Measurements from ENCODE around the gene C1RL.
"Not testable (repeated sequence)": the region's sequence is repeated elsewhere in the genome, so short reads cannot be mapped to it uniquely, and the experiment has no call there.

The C1RL gene

DNA sequence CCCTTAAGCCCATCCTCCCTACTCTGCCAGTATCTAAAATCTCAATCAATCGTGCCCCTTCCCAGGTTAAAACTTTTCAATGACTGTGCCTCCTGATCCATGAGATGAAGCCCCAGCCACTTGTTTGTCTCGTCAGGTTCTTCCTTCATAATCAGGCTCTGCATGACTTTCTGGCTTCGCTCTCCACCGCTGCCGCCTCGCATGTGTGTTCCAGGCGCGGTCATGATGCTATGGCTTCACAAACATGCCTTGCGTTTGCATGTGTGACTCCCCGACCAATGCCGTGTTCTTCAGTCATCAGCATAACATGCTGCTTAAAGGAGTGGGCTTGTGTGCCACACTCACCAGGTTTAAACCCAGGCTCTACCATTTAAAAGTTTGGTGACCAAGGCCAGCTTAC lies 5.0 kb upstream of the C1RL start:
- DNase-seq (ENCODE audit: low read depth): no peak

DNA sequence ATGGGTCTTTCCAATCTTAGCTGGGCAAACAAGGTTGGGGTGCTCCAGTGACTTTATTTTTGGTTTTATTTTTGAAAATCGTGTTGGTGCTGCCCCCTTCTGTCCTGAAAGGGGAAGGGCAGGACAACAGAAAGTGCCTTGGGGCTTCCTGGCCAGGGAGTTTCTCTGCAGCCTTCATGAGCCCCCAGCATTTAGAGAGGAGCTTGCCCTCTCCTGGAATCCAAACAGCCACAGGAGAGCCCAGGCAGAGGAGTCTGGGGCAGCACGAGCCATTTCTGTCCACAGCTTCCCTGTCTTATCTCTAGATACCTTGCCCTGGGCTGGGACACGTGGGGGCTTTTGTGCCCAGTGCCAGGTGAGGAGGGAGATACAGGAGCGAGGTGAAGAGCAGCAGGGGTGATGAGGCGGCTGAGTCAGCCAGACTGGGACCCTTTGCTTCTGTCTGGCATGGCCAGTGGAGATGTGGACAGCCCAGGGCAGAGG lies 4.4 kb upstream of the C1RL start:
- DNase-seq (ENCODE audit: low read depth): no peak

DNA sequence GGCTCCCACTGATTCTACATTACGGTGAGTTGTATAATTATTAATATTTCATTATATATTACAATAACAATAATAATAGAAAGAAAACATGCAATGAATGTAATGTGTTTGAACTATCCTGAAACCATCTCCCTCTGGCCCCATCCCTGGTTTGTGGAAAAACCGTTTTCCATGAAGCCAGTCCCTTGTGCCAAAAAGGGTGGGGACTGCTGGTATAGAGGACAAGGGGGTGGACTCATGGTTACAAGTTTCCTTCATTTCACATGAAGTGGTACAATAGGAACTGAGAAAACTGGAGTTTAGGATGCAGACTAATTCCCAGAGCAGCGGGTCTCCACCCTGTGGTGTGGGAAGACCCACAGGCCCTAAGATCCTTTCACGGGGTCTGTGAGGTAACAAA lies 3.0 kb upstream of the C1RL start:
- DNase-seq (ENCODE audit: low read depth): no peak

DNA sequence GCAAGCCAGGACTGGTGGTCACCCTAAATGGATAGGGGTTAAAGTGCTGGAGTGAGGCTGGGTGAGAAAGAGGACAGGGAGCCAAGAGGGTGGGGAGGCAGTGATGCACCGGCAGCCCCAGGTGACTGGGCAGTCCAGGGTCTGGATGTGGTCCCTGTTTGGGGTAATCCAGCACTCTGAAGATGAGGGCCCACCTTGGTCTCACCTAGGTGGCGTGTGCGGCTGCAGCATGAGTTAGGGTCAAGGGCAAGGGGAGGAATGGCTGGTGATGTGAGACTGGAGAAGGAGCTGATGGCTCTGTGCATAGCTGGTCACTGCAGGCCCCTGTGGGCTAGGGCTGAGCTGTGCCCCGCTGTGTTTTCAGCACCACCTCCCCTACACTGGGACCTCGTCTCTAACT lies 1.6 kb upstream of the C1RL start:
- no peak for DNase-seq (ENCODE audit: low read depth)

DNA sequence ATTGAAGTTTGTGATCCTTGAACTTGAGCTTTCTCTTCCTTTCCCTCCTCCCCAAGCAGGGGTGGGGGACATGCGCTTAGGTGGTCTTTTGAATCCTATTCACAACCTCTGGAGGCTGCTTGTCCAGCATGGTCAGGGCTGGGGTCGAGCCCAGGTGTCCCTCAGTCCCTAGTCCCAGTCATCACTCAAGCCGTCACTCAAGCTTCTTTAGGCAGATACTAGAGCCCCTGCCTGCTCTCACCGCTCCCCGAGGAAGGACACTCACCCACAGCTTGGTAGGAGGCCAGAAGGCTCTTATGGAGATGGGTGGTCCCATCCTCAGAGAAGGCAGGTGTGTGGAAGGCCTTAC lies 532 bp upstream of the C1RL start:
- no peak for DNase-seq (ENCODE audit: low read depth)

DNA sequence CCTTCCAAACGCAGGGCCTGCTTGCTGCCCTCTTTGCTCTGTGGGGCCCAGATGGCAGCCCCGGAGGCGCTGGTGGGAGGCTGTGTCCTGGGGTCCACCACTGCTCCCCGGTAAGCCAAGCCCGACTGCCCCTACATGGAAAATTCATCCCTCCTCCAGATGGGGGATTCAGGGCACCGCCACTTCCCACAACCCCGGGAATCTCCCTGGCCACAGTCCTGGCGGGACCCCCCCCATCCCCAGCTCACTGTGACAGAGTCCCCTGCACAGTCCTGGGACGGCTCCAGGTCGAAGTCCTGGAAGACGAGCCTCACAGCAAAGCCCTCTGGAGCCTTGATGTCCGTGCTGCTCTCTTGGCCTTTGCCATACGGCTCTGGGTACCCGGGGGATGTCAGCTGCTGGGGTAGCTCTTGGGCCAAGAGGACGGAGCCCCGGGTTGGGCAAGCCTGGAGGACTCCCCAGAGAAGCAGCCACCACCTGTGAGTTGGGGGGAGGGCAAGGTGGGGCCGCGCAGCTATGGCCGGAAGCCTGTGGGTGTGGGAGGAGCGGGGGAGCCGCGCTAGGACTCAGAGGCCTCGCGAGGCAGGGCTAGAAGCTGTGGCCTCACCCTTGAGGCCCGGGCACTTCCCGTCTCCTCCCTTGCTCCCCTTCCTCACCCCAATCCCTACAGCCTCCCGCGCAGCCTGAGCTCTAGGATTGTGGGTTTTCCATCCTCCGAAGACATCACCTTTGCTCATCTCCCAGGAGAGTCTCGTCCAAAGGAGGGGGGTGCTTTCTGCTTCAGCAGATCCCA lies 815 bp downstream of the C1RL start:
- peak; percentile 55 for DNase-seq (ENCODE audit: low read depth)

DNA sequence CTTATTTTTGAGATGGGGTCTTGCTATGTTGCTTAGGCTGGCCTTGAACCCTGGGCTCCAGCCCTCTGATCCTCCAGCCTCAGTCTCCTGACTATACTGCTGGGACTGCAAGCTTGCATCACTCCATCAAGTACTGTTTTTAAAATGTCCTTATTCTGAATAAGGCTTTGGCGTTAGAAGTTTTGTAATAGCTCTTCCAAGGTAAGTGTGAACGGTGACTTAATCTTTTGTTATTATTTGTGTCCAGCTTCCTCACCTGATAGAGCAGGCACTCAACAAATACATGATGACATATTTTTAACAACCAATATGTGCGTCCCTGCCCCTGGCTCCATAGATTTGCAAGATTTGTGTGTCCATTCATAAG lies 1.4 kb downstream of the C1RL start:
- no peak for DNase-seq (ENCODE audit: low read depth)

DNA sequence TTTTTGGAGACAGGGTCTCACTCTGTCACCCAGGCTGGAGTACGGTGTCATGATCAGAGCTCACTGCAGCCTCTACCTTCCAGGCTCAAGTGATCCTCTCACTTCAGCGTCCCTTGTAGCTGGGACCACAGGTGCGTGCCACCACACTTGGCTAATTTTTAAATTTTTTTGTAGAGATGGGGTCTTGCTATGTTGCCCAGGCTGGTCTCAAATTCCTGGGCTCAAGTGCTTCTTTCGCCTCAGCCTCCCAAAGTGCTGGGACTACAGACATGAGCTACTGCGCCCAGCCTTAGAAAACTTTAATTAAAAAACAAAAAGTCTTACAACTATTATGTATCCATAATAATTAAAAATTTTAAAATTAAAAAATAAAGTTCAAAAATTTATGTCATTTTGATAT lies 1.8 kb downstream of the C1RL start:
- DNase-seq (ENCODE audit: low read depth): not testable (repeated sequence)

DNA sequence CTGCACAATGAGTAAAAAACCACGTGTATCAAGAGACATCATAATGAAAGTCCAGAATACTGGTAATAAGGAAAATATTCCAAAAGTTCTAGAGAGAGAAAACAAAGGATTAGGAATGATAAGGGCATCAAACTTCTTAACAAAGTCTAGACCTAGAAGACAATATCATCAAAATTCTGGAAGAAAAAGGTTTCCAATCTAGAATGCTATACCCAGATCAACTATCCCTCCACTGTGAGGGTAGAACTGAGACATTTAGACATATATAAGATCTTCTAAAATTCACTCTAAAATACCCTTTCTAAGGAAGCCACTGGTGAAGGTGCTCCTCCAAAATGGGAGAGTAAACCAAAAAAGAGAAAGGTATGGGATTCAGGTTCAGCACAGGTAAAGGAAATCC lies 2.9 kb downstream of the C1RL start:
- DNase-seq (ENCODE audit: low read depth): no peak

DNA sequence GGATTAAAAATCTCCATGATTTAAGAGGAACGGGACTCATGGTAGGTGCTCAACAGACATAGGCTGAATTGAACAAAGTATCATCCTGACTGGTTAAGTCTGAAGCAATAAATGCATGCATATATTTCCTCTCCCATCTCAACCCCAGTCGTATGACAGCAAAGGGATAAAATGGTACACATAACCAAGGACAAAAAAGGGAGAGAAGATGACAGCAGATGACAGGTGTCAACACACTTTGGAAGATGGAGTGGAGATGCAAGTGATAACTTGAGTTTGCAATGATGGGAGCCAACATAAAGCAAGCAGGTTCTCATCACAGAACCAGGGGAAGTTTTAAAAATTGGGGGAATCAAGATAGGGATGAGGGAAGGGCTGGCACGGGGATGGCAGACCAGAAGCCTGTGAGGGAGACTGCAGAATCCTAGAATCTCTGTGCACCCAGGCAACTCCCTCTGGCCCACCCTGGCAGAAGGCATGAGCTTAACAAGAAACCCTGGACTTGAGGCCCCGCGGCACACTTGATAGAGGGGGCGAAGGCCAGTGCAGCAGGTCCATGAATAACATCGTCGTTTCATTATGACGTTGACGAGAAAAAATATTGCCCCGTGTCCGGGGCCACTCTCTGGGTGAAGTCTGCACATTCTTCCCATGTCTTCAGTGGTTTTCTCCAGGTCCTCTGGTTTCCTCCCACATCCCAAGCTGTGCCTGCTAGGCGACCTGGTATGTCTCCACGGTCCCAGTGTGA lies 5.0 kb downstream of the C1RL start:
- no peak for DNase-seq (ENCODE audit: low read depth)

DNA sequence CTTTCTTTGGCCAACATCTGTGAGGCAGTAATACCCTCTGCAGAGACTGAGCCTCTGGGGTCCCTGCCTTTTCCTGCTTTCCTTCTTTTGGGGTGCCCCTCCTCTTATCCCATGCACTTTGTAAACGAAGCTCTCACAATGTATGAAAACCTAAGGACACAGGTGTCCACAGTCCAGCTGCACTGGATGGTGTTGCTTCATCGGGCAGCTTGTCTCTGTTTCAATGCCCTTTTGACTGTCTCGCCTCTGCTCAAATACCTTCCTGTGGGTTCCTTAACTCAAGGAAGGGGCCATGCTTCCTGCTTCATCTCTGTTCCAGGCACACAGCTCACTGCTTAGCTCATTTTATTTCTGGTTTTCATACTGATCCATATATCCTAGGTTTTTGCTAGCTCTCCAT lies 6.4 kb downstream of the C1RL start:
- DNase-seq (ENCODE audit: low read depth): no peak

DNA sequence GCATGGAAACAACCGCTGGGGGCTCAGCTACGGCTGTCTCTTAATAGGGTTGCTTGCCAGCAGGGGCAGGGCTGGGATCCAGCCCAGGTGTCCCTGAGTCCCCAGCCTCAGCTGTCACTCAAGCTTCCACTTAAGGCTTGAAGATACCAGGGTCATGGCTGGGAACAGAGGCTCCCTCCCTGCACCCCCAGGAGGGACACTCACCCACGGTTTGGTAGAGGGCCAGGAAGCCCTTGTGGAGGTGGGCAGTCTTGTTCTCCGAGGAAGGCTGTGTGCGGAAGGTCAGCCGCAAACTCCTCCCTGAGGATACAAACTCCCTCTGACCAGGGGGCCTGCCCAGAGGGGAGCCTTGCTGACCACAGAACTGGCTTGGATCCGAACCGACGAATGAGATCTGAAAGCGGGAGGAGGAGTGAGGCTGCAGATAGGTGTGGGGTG lies 7.3 kb downstream of the C1RL start:
- no peak for DNase-seq (ENCODE audit: low read depth)

DNA sequence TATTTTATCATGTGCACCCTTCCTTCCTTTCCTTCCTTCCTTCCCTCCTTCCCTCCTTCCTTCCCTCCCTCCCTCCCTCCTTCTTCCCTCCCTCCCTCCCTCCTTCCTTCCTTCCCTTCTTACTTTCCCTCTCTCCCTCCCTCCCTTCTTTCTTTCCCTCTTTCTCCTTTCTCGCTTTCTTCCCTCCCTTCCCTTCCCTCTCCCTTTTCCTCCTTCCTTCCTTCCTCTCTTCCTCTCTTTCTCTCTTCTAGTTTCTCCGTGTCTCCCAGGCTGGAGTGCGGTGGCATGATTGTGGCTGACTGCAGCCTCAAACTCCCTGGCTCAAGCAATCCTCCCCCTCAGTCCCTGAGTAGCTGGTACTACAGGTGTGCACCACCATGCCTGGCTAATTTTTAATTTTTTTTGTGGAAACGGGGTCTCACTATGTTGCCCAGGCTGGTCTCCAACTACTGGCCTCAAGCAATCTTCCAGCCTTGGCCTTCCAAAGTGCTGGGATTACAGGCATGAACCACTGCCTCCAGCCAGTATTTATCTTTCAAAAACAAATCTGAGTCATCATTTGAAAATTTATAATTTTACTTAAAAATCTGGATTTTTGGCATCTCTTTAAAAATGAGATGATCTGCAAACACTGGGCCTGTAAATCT lies 7.8 kb downstream of the C1RL start:
- no peak for DNase-seq (ENCODE audit: low read depth)

DNA sequence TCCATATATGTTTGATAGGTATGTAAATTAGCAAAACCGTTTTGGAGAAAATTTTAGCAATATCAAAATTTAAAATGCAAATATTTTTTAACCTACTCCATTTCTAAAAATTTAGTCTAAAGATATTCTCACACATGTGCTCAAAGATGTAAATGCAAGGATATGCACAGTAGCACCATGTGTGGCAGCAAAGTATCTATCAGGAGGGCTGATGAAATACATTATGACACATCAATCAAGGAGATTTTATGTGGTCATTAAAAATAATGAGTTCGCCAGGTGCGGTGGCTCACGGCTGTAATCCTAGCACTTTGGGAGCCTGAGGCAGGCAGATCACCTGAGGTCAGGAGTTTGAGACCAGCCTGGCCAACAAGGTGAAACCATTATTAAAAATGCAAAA lies 8.8 kb downstream of the C1RL start:
- DNase-seq (ENCODE audit: low read depth): no peak

DNA sequence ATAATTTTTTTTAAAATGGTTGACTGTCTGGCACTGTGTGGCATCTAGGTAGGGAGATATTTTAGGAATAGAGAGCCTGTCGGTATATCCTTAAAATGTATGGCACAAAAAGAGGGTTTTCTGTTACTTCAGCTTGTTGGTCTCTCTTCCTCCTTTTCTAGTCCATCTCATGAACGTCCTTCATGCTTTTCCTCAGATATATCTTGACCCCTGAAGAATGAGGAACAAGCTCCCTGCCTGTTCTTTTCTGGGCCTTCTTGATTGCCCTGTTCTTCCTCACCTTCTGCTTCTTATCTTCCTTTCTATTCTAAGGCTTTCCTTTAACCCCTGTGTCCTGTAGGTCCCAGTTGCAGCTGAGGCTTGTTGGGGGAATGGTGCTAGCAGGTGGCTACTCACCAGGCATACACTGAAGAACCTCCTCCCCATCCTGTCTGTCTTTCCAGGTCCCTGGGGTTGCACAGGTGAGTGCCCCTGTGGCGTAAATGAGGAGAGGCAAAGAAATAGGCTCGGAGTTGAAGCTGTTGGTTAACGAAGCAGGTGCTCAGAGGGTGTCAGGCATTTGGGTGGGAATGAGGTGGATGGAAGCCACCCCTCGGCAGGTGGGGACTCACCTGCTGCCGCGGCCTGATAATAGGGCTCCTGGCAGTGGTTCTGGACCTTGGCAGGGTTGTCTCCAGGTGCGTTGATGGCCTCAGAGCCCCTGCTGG lies 9.6 kb downstream of the C1RL start:
- no peak for DNase-seq (ENCODE audit: low read depth)

DNA sequence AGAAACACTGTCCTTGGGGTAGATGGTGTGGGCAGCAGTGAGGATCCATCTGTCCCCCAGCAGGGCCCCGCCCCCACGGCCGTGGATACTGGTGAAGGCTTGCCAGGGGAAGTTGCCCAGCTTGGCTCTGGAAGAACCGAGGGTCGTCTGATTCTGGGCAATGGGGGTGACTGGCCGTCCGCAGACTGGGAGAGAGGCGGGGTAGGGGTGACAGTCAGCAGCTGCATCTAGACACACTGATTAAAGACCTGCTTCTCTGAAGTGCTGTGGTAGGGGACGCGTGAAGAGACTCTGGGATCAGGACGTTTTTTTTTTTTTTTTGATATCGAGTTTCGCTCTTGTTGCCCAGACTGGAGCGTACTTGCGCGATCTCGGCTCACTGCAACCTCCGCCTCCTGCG lies 12.0 kb downstream of the C1RL start:
- DNase-seq (ENCODE audit: low read depth): no peak

DNA sequence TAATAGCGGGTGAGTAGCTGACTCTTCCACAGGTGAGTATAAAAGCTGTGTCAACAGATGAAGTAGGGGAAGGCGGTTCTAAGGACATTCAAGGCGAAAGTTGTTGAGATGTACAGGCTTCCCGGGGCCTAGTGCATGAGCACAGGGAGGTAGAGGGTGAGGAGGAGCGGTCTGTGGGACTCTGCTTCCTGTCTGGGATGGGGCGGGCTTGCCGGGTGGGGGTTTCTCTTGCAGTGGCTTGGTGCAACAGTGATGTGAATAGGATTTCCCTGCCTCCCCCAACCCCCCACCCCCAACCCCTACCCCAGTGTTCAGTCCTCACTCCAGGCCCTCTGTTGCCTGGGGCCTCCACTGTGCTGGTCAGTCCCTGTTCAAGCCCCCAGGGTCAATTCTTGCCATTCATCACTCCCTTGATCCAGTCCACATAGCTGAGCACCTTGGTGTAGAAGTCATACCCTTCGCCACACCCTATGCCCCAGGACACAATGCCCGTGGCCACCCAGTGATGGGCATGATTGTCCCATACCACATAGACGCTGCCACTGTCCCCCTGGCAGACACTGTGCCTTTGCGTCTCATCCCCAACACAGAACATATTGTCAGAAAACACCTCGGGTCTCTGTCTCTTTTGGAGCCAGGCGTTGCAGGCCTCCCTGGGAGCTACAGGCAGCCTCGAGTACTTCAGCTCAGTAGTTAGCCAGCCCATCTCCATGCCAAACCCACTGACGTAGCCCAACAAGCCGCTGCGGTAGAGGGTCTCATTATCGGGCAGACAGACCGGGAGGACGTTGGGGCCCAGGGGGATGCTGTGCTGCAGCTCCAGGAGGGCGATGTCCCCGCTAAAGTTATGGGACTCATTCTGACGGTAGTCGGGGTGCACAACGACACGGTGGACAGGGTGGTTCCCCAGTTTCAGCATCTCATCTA lies 12.7 kb downstream of the C1RL start:
- DNase-seq (ENCODE audit: low read depth): no peak

DNA sequence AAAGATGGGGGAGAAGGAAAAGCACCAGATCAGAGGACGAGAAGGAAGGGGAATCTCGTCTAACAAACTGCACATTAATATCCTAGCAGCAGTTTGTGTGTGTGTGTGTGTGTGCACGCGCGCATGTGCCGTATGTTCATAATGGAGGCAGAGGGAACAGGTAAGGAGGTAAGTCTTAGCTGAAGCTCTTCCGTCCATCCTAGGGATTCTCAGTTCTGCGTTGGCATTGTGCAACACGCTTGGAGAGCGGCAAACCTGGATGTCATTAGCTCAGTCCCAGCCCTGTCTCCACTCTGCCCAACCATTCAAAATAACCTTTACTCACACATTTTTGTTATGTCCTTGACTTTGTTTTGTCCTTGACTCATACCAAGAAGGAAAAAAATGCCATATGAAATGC lies 15.1 kb downstream of the C1RL start:
- no peak for DNase-seq (ENCODE audit: low read depth)

DNA sequence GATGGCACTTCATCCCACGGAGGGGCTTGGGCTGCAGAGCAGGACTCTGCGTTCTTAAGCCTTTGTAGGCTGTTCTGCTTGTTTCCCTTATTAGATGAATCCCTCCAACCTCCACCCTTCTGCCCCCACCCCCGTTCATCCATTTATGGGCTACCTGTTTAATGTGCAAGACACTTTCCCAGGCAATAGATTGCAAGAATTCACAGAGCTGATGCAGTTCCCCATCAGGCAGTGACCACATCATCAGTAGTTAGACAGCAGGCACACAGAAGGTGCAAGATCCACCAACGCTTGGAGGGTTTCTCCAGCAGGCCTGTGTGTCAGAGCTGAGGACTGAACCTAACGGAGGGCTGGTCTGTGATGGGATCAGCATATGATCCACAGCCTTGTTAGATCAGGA lies 15.5 kb downstream of the C1RL start:
- no peak for DNase-seq (ENCODE audit: low read depth)

DNA sequence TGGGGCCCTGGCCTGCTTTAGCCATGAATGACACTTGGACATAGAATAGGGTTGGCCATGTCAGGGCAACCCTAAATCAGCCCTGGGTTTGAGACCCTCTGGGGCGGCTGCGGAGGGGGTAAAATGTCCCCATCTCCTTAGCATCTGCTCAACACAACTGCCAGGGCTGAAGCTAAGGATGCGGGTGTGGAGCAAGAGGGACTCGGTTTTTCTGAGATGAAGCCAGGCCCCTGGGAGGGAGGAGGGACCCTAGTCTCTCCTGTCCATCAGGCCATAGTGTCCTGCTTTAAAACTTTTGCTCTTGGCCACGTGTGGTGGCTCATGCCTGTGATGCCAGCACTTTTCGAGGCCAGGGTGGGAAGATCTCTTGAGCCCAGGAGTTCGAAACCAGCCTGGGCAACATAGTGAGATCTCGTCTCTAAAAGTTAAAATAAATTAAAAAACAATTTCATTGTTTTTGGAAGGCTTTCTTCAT lies 16.0 kb downstream of the C1RL start:
- DNase-seq (ENCODE audit: low read depth): no peak

DNA sequence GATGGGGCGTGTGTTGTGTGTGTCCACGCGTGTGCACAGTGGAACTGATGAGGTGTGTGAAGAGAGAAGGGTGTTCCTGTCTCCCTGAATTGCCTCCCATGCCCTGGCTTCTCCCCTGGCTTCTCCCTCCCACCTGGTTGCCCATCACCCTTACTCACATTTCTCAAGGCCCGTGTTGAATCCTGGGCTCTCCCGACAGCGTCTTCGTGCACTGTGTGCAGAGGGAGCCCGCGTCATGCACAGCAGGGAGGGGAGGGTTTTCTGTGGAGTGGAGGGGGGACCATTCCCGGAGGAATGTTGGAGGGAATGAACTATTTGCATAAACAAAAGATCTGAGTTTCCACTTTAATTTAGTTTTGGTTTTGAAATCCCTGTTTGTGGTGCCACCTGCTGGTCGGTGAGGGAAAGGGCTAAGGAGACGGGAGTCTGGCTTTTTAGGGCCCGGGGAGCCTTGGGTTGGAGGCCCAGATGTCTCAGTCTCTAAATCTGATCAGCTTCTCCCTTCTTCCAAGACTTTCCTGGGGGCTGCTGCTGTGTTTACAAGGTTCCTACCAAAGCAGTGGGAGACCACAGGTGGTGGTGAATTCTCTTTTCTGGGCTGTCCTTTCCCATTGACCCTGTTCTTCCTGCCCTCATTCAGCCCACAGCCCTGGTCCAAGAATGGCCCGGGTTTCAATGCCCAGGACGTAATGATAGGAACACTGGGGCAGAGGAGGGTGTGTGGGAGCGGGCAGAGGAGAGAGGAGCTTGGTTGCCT lies 16.6 kb downstream of the C1RL start, which contains the start of gene C1R:
Gene C1R (minus strand): TSS at position 217 of the 757 bp plus-strand sequence. CDS start 57 bp downstream, at position 160.
- peak; percentile 52 for DNase-seq (ENCODE audit: low read depth)
